ENCODE data around the gene TESK2. TPM values are rescaled to one million over a fixed set of nuclear protein-coding genes. Genes with fewer than 3 reads are reported as not detected.

Gene TESK2
- total and polyA plus RNA-seq, 10 donors = 3.2 to 11.5 (median 7.7) TPM

DNA sequence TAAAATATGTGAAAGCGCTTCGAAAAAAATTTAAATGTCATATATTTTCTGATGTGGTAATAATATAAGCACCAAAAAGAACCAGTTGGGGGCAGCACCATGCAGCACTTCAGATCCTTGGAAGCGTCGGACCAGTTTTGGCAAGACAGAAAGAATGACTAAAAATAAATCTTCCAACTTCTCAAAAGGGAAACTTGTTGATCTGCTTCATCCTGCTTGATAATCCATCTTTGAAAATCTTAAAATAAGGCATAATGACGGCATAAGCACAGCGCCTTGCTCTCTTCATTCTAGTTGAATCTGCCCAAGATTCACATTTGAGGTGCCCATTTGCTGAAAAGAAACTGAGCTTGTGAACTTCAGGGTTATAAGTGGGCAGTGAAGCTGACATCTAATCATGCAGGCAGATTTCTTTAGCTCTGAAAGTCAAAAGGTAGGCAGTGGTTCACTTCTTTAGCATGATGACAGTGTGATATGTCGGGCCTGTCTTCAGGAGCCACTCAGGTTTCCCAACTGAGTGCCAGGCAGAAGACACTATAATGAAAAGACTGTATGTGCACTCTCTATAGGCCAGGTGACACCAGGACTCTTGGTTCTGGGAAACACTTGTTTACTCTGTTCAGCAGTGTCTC is 131.0 kb downstream of the TESK2 start:
- TF ChIP-seq POLR2A (IDR thresholded peaks at IDR 0.05) (no peak), POLR2AphosphoS5 (IDR thresholded peaks at IDR 0.05) (no peak)
- TF ChIP-seq, protein P1, sequence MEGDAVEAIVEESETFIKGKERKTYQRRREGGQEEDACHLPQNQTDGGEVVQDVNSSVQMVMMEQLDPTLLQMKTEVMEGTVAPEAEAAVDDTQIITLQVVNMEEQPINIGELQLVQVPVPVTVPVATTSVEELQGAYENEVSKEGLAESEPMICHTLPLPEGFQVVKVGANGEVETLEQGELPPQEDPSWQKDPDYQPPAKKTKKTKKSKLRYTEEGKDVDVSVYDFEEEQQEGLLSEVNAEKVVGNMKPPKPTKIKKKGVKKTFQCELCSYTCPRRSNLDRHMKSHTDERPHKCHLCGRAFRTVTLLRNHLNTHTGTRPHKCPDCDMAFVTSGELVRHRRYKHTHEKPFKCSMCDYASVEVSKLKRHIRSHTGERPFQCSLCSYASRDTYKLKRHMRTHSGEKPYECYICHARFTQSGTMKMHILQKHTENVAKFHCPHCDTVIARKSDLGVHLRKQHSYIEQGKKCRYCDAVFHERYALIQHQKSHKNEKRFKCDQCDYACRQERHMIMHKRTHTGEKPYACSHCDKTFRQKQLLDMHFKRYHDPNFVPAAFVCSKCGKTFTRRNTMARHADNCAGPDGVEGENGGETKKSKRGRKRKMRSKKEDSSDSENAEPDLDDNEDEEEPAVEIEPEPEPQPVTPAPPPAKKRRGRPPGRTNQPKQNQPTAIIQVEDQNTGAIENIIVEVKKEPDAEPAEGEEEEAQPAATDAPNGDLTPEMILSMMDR (IDR thresholded peaks at IDR 0.05 in 8 of 11, conservative IDR thresholded peaks at IDR 0.05 in 3 of 11) = peak; percentile 33 to 76 (median 64)
- no peak for DNase-seq
- H3K36me3 ChIP-seq = peaks cover 0 to 2% (median 0%) of the 10 kb centered on the region in 6 donors
- H3K4me3 ChIP-seq = peak overlapping the region in 1 of 8 donors; percentile 25
- WGBS, 5 donors = 26 to 32% (median 31%) methylated on average over 7 of the region's 7 CpGs
- H3K9me3 ChIP-seq = no peaks in the 10 kb centered on the region
- H3K27ac ChIP-seq = peak overlapping the region; percentile 55 to 81 (median 74)
- intact Hi-C loops (cut with DNase I; ENCODE audit: low total_unique reads) = loop anchor here (5.0 to 10.0 kb wide), 2 partner anchors 132 to 215 kb away; partner anchors contain the start of gene TESK2
- H3K27me3 ChIP-seq (replicated peaks in 1 of 7) = no peaks in the 10 kb centered on the region
- H3K4me1 ChIP-seq = peaks cover 14 to 24% (median 20%) of the 10 kb centered on the region in 6 donors

DNA sequence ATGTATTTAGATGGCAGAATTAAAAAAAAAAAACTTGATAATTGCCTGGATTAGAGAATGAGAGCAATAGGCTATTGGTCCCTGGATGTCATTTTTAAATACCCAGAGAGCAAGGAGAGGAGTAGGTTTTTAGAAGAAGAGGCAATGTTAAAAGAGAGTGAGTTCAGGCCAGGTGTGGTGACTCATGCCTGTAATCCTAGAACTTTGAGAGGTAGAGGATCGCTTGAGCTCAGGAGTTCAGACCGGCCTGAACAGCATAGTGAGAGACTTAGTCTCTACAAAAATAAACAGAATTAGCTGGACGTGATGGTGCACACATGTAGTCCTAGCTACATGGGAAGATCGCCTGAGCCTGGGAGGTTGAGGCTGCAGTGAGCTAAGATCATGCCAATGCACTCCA is 134.8 kb downstream of the TESK2 start:
- Histone ChIP-seq H3K27me3 (replicated peaks in 1 of 7) (no peaks in the 10 kb centered on the region), H3K4me3 (no peak overlapping the region), H3K9me3 (no peaks in the 10 kb centered on the region), H3K27ac (no peak overlapping the region), H3K36me3 (peaks cover 0 to 34% (median 0%) of the 10 kb centered on the region in 6 donors), H3K4me1 (peaks cover 12 to 18% (median 17%) of the 10 kb centered on the region in 6 donors)
- 86 to 95% (median 92%) methylated on average over 4 of the region's 4 CpGs for WGBS, 5 donors
- TF ChIP-seq POLR2A (IDR thresholded peaks at IDR 0.05) (no peak), POLR2AphosphoS5 (IDR thresholded peaks at IDR 0.05) (no peak)
- TF ChIP-seq, protein P1 (IDR thresholded peaks at IDR 0.05 in 8 of 11, conservative IDR thresholded peaks at IDR 0.05 in 3 of 11) = no peak
- intact Hi-C loops (cut with DNase I; ENCODE audit: low total_unique reads) = loop anchor here (10.0 kb wide), 1 partner anchor 219 kb away; no protein-coding TSS in a partner anchor
- no peak for DNase-seq

DNA sequence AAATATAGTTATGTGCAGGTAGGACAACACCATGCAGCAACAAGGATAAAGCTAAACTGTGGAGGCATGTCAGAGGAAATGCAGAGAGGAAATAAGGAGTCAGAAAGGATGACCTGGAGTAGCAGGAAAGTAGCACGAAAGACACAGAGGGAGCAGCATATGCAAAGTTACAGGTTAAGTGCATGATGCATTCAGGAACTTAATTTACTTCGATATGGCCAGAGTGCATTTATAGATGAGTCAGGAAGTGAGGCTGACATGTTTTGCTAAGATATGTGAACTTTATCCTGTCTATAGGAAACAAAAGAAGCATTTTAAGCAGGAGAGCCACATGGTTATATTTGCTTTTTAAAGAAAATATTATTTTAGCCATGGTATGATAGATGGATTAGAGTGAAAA is 135.3 kb downstream of the TESK2 start:
- WGBS, 5 donors = 21 to 34% (median 24%) methylated on average over 2 of the region's 2 CpGs
- Histone ChIP-seq H3K27ac (no peak overlapping the region), H3K4me3 (no peak overlapping the region), H3K27me3 (replicated peaks in 1 of 7) (no peaks in the 10 kb centered on the region), H3K36me3 (peaks cover 0 to 36% (median 0%) of the 10 kb centered on the region in 6 donors), H3K4me1 (peaks cover 8 to 13% (median 12%) of the 10 kb centered on the region in 6 donors), H3K9me3 (no peaks in the 10 kb centered on the region)
- DNase-seq = no peak
- no peak for TF ChIP-seq POLR2A (IDR thresholded peaks at IDR 0.05)
- TF ChIP-seq POLR2AphosphoS5 (IDR thresholded peaks at IDR 0.05) = no peak
- TF ChIP-seq, protein P1 (IDR thresholded peaks at IDR 0.05 in 8 of 11, conservative IDR thresholded peaks at IDR 0.05 in 3 of 11) = no peak
- intact Hi-C loops (cut with DNase I; ENCODE audit: low total_unique reads) = loop anchor here (10.0 kb wide), 1 partner anchor 219 kb away; no protein-coding TSS in a partner anchor

DNA sequence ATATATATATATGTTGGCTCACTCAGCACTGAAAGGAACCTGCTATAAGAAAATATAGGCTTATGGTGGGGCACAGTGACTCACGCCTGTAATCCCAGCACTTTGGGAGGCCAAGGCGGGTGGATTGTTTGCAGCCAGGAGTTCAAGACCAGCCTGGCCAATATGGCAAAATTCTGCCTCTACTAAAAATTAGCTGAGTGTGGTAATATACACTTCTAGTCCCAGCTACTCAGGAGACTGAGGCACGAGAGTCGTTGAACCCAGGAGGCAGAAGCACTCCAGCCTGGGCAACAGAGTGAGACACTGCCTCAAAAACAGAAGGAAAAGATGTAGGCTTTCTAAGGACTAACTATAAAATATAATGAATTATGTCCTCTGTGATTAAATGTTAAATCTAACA is 136.1 kb downstream of the TESK2 start:
- H3K27me3 ChIP-seq (replicated peaks in 1 of 7) = no peaks in the 10 kb centered on the region
- H3K9me3 ChIP-seq = no peaks in the 10 kb centered on the region
- 91 to 98% (median 95%) methylated on average over 4 of the region's 4 CpGs for whole genome bisulfite sequencing, 5 donors
- H3K4me1 ChIP-seq = peaks cover 0 to 5% (median 3%) of the 10 kb centered on the region in 6 donors
- H3K4me3 ChIP-seq = no peak overlapping the region
- H3K27ac ChIP-seq = no peak overlapping the region
- no peak for DNase-seq
- TF ChIP-seq, protein P1 (IDR thresholded peaks at IDR 0.05 in 8 of 11, conservative IDR thresholded peaks at IDR 0.05 in 3 of 11) = no peak
- no peak for TF ChIP-seq POLR2AphosphoS5 (IDR thresholded peaks at IDR 0.05)
- TF ChIP-seq POLR2A (IDR thresholded peaks at IDR 0.05) = no peak
- H3K36me3 ChIP-seq = peaks cover 0 to 36% (median 0%) of the 10 kb centered on the region in 6 donors
- intact Hi-C loops (cut with DNase I; ENCODE audit: low total_unique reads) = loop anchor here (10.0 kb wide), 1 partner anchor 220 kb away; no protein-coding TSS in a partner anchor
